Activated T-helper 1 cell treated with anti-CD3 and anti-CD28 coated beads, Interleukin-12 subunit alpha, Interleukin-12 subunit beta, Interleukin-2, Interleukin-4 antibody, amounts not matched to agents 30 ng/mL and 10 ng/mL and 1 ng/mL, durations not matched to agents 14 hours and 24 hours and 36 hours (primary cell): ENCODE measurements around the gene OR6N1. TPM values are rescaled to one million over a fixed set of nuclear protein-coding genes. Genes with fewer than 3 reads are reported as not detected.
A peak's percentile ranks its signal among the peaks of the same experiment; 100 is the strongest.

ENCODE experiments used
- DNase-seq: peaks from one replicate; pipeline ENCODE4 v3.0.0; 2021; ENCODE audit warnings: low spot score
- H3K27ac Mint-ChIP-seq: one replicate; pipeline ENCODE4 v1.8.0; 2021; ENCODE audit warnings: mild to moderate bottlenecking, mixed read lengths
- H3K27me3 Mint-ChIP-seq: one replicate; pipeline ENCODE4 v1.8.0; 2022; ENCODE audit warnings: mild to moderate bottlenecking, moderate library complexity, mixed read lengths; ENCODE audit not compliant: insufficient read depth
- H3K36me3 Mint-ChIP-seq: one replicate; pipeline ENCODE4 v1.8.0; 2021; ENCODE audit warnings: low read depth, mixed read lengths
- H3K4me1 Mint-ChIP-seq: one replicate; pipeline ENCODE4 v1.8.0; 2021; ENCODE audit warnings: low read depth, mixed read lengths
- H3K4me3 Mint-ChIP-seq: one replicate; pipeline ENCODE4 v1.8.0; 2021; ENCODE audit warnings: mild to moderate bottlenecking, moderate library complexity, mixed read lengths
- H3K9me3 Mint-ChIP-seq: one replicate; pipeline ENCODE4 v1.8.0; 2021; ENCODE audit warnings: mixed read lengths
- intact Hi-C: fragments of 100-400 bp; cut with micrococcal nuclease; formaldehyde crosslinking; loops from one replicate; pipeline ENCODE4 v1.15.1; 2024
- total RNA-seq: library from RNA; stranded (reverse); gene quantifications from 2 replicates; pipeline ENCODE4 v1.2.3, GENCODE V29; 2022

Gene OR6N1
- total RNA-seq = not detected in 2 replicates

GRCh38 chr1:158771950-158772866, at the start of gene OR6N1:
Gene OR6N1, minus strand, starts transcription at chr1:158772195. Its CDS starts 5,513 bp downstream, at chr1:158766682.
- intact Hi-C loops = no loop called here
- H3K27ac Mint-ChIP-seq = no peak within 1 kb of the TSS
- H3K36me3 Mint-ChIP-seq = no peaks in the 10 kb centered on the region
- no peak within 1 kb of the TSS for H3K4me3 Mint-ChIP-seq
- H3K9me3 Mint-ChIP-seq = no peaks in the 10 kb centered on the region
- H3K27me3 Mint-ChIP-seq = peaks cover 11% of the 10 kb centered on the region
- DNase-seq = no peak
- H3K4me1 Mint-ChIP-seq = no peaks in the 10 kb centered on the region

GRCh38 chr1:158821723-158822122, 49.7 kb upstream of the OR6N1 start:
- H3K4me1 Mint-ChIP-seq = peaks cover 31% of the 10 kb centered on the region
- no peak for DNase-seq
- peaks cover 11% of the 10 kb centered on the region for H3K9me3 Mint-ChIP-seq
- H3K36me3 Mint-ChIP-seq = peaks cover 7% of the 10 kb centered on the region
- no peak overlapping the region for H3K27ac Mint-ChIP-seq
- peaks cover 6% of the 10 kb centered on the region for H3K27me3 Mint-ChIP-seq
- intact Hi-C loops = no loop called here
- H3K4me3 Mint-ChIP-seq = no peak overlapping the region

GRCh38 chr1:158819461-158820443, 47.8 kb upstream of the OR6N1 start:
- no peak for DNase-seq
- intact Hi-C loops = loop anchor here (1.0 to 5.0 kb wide), 8 partner anchors 11 to 258 kb away; partner anchors contain the start of genes IFI16 and PYHIN1
- Mint-ChIP-seq H3K4me3 (peak overlapping the region; percentile 47), H3K27me3 (peaks cover 6% of the 10 kb centered on the region), H3K27ac (peak overlapping the region; percentile 79), H3K4me1 (peaks cover 31% of the 10 kb centered on the region), H3K9me3 (peaks cover 7% of the 10 kb centered on the region), H3K36me3 (peaks cover 8% of the 10 kb centered on the region)

- H3K4me1 Mint-ChIP-seq = peaks cover 31% of the 10 kb centered on the region
- intact Hi-C loops = loop anchor here (1.0 to 5.0 kb wide), 8 partner anchors 11 to 258 kb away; partner anchors contain the start of genes IFI16 and PYHIN1
- peaks cover 7% of the 10 kb centered on the region for H3K9me3 Mint-ChIP-seq
- H3K27me3 Mint-ChIP-seq = peaks cover 6% of the 10 kb centered on the region
- H3K36me3 Mint-ChIP-seq = peaks cover 8% of the 10 kb centered on the region
- H3K4me3 Mint-ChIP-seq = peak overlapping the region; percentile 37
- DNase-seq = no peak
- H3K27ac Mint-ChIP-seq = peak overlapping the region; percentile 79
Measured at GRCh38 chr1:158818975-158819431, 47.0 kb upstream of the OR6N1 start.

GRCh38 chr1:158818560-158818959, 46.6 kb upstream of the OR6N1 start:
- peak overlapping the region; percentile 61 for H3K27ac Mint-ChIP-seq
- H3K4me1 Mint-ChIP-seq = peaks cover 31% of the 10 kb centered on the region
- H3K4me3 Mint-ChIP-seq = peak overlapping the region; percentile 37
- peaks cover 4% of the 10 kb centered on the region for H3K27me3 Mint-ChIP-seq
- intact Hi-C loops = loop anchor here (2.0 to 5.0 kb wide), 2 partner anchors 102 to 114 kb away; partner anchors contain the start of gene PYHIN1
- DNase-seq = no peak
- H3K36me3 Mint-ChIP-seq = peaks cover 8% of the 10 kb centered on the region
- H3K9me3 Mint-ChIP-seq = peaks cover 7% of the 10 kb centered on the region

- no peak overlapping the region for H3K27ac Mint-ChIP-seq
- H3K36me3 Mint-ChIP-seq = peaks cover 5% of the 10 kb centered on the region
- peaks cover 26% of the 10 kb centered on the region for H3K4me1 Mint-ChIP-seq
- DNase-seq = no peak
- peaks cover 7% of the 10 kb centered on the region for H3K9me3 Mint-ChIP-seq
- no peak overlapping the region for H3K4me3 Mint-ChIP-seq
- peaks cover 2% of the 10 kb centered on the region for H3K27me3 Mint-ChIP-seq
- intact Hi-C loops = loop anchor here (5.0 kb wide), 1 partner anchor 117 kb away; the partner anchor contains the start of gene PYHIN1
Measured at GRCh38 chr1:158814970-158815369, 43.0 kb upstream of the OR6N1 start.

GRCh38 chr1:158813164-158813563, 41.2 kb upstream of the OR6N1 start:
- Mint-ChIP-seq H3K27ac (no peak overlapping the region), H3K27me3 (peaks cover 2% of the 10 kb centered on the region), H3K4me3 (no peak overlapping the region), H3K36me3 (peaks cover 3% of the 10 kb centered on the region), H3K9me3 (no peaks in the 10 kb centered on the region), H3K4me1 (peaks cover 7% of the 10 kb centered on the region)
- intact Hi-C loops = no loop called here
- DNase-seq = no peak

- H3K27ac Mint-ChIP-seq = no peak overlapping the region
- H3K27me3 Mint-ChIP-seq = peaks cover 3% of the 10 kb centered on the region
- H3K4me3 Mint-ChIP-seq = no peak overlapping the region
- intact Hi-C loops = no loop called here
- peaks cover 1% of the 10 kb centered on the region for H3K36me3 Mint-ChIP-seq
- DNase-seq = no peak
- H3K9me3 Mint-ChIP-seq = no peaks in the 10 kb centered on the region
- H3K4me1 Mint-ChIP-seq = peaks cover 5% of the 10 kb centered on the region
Measured at GRCh38 chr1:158812336-158812735, 40.3 kb upstream of the OR6N1 start.

- Mint-ChIP-seq H3K9me3 (no peaks in the 10 kb centered on the region), H3K4me3 (no peak overlapping the region), H3K4me1 (peaks cover 5% of the 10 kb centered on the region), H3K36me3 (no peaks in the 10 kb centered on the region), H3K27ac (no peak overlapping the region), H3K27me3 (peaks cover 18% of the 10 kb centered on the region)
- intact Hi-C loops = no loop called here
- DNase-seq = no peak
Measured at GRCh38 chr1:158810311-158810710, 38.3 kb upstream of the OR6N1 start.

- DNase-seq = no peak
- Mint-ChIP-seq H3K4me1 (peaks cover 5% of the 10 kb centered on the region), H3K36me3 (no peaks in the 10 kb centered on the region), H3K27me3 (peaks cover 19% of the 10 kb centered on the region), H3K27ac (no peak overlapping the region), H3K9me3 (no peaks in the 10 kb centered on the region), H3K4me3 (no peak overlapping the region)
- intact Hi-C loops = no loop called here
Measured at GRCh38 chr1:158809862-158810261, 37.9 kb upstream of the OR6N1 start.

GRCh38 chr1:158809256-158809655, 37.3 kb upstream of the OR6N1 start:
- no peak overlapping the region for H3K27ac Mint-ChIP-seq
- intact Hi-C loops = no loop called here
- no peaks in the 10 kb centered on the region for H3K9me3 Mint-ChIP-seq
- no peak for DNase-seq
- no peak overlapping the region for H3K4me3 Mint-ChIP-seq
- H3K27me3 Mint-ChIP-seq = peaks cover 19% of the 10 kb centered on the region
- peaks cover 5% of the 10 kb centered on the region for H3K4me1 Mint-ChIP-seq
- no peaks in the 10 kb centered on the region for H3K36me3 Mint-ChIP-seq

- DNase-seq = no peak
- H3K27ac Mint-ChIP-seq = no peak overlapping the region
- intact Hi-C loops = no loop called here
- no peak overlapping the region for H3K4me3 Mint-ChIP-seq
- H3K36me3 Mint-ChIP-seq = no peaks in the 10 kb centered on the region
- peaks cover 31% of the 10 kb centered on the region for H3K27me3 Mint-ChIP-seq
- no peaks in the 10 kb centered on the region for H3K4me1 Mint-ChIP-seq
- H3K9me3 Mint-ChIP-seq = no peaks in the 10 kb centered on the region
Measured at GRCh38 chr1:158806916-158807536, 35.0 kb upstream of the OR6N1 start.
